ENCODE results near the gene FREY1. TPM values are rescaled to one million over a fixed set of nuclear protein-coding genes. Genes with fewer than 3 reads are reported as not detected.
"Not testable (repeated sequence)": the region's sequence is repeated elsewhere in the genome, so short reads cannot be mapped to it uniquely, and the experiment has no call there.

The FREY1 gene
- total RNA-seq, 1 donor from 2014 or later, result 0.29 TPM

DNA sequence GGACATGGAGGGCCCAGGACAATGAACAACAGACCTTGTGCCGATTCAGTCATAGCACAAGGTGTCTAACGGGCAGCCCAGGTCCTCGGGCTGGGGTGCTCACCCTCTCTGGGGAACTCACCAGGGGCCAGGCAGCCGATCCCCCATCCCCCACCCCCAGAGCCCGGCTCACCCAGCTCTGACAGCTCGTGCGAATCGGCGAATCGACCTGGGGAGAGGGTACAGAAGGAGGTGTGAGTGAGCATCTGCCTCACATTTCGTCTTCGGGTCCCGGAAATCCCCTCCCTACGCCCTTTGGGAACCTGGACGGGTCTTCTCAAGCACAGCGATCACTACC lies 10.2 kb upstream of the FREY1 start:
- DNase-seq (ENCODE audit: low read depth), result no peak

DNA sequence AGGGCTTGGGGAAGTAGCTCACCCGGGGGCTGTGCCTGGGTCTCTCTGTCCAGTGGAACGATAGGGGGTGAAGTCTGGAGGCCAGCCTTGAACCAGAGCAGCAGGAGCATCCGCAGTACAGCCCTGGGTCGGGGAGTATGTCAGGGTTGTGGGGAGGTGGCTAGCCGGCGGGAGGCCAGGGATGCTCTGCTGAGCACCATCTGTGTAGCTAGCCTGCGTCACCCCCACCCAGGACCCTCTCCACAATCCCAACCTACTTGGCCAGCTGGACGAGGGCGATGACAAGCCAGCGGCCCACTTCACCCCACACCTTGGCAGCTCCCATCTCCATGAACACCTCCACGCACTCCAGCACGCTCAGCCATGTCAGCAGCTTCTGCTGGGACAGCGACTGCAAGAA lies 8.4 kb upstream of the FREY1 start:
- no peak for DNase-seq (ENCODE audit: low read depth)

DNA sequence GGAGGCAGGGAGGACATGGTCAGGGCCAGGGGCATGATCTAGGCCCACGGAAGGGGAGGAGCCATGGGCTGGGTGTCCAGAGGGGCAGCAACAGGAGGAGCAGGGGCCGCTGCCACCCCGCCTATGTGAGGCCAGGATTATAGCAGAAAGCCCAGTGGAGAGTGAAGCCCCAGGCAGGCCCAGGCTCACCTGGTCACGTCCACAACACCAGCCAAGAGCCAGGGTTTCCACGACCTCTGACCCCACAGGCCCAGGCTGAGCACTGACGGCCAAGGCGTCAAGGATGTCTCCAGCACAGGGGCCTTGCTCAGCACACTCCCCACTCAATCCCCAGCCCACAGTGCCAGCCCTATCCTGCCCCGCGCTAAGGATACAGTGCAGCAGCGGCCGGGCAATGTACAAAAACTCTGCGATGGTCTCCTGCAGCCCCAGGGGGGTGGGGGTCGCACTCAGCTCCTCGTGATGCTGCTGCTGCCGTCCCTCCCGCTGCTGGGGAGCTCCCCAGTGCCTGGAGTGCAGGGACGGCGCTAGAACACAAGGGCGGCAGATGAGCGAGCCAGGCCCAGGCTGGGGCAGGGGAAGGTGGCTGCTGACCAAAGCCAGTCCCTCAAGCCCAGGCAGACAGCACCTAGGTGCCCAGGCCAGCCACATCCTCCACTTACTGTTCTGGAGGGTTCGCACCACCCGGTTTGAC lies 7.0 kb upstream of the FREY1 start:
- DNase-seq (ENCODE audit: low read depth), result no peak

DNA sequence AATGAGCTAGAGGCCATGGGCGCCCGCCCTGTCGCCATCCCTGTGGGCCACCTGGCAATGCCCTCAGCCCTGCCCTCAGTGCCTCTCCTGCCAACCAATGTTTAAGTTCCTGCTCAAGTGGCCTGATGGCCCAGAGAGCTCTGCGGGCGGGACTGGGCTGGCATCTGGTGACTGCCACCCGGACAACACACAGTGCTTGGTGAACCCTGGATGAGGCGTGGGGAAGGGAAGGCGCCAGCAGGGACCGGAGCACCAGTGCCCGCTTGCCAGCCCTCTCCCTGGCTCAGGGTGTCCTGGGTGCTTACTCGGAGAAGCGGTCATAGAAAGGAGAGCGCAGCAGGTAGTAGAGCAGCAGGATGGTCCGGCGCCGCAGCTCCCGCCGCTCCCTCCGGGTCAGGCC lies 6.4 kb upstream of the FREY1 start:
- DNase-seq (ENCODE audit: low read depth), result no peak

DNA sequence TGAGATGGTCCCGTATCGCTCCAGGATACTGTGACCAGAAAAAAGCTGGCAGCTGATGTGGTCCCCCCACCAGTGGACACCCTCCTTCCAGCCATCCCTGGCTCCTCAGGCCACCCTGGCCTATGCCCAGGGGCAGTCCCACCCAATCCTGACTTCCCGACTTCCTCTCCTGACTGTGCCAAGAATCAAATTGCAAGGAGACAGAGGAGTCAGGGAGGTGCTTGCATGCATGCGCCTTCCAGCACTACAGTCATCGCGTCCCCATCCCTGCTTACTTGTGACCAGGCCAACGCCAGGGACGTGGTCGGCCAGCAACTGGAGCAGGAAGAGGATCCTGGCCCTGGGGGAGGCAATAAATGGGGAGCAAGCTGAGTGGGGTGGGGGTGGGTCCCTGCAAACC lies 3.6 kb upstream of the FREY1 start:
- no peak for DNase-seq (ENCODE audit: low read depth)

DNA sequence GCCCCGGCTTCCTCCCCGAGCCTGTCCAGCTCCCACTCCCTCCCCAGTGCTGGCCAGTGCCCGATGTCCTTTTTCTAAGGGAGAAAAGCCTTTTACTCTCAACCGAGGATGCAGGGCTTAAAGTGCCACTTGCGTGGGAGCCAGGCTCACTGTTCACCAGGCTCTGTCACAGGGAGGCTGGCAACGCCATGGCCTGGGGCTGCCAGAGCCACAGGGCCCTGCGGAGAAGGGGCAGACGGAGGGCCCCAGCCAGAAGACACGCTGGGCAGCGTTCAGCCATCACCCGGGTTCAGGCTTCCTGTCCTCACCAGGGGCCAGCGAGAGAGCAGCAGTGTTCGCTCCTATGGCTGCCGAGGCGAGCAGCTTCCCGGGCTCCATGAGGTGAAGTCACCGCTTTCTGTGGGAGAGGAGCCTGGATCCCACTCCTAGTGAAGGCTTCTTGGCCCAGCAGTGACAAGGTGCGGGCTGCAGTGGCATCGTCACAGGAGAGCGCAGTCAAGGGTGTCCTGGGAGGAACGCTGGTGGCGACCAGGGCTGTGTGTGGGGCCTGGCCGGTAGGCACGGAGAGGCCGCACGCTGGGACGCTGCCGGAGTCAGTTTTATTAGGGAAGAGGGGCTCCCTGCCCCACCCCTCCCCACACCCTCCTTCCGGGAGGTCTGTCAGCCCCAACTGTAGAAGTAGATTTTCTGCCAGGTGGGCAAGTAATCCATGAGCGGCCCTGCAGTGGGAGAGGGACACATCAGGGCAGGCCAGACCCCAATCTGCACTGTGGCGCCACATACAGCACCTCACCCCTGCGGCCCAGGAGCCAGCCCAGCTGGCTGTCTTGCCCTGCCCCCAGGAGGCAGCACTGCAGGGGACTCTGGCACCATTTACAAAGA lies 2.8 kb upstream of the FREY1 start:
- DNase-seq (ENCODE audit: low read depth), result no peak

DNA sequence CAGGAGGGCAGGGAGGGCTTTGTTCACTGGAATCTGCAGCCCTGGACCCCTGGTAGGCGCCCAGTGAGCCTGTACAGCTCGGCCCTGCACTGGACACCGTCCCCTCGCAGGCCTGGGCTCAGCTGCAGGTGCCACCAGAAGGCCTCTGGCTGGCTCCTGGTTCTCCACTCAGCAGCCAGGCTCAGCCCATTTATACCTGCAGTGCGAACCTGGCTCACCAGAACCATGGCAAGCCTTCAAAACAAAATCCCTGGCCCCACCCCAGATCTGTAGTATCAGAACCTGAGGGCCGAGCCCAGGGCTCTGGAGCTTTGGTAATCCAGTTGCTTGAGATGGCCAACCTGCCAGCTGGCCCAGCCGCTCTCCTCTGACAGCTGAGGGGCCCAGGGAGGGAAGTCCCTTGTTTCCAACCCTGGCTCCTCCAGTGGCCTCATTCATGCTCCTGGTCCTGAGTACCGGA lies 870 bp upstream of the FREY1 start:
- DNase-seq (ENCODE audit: low read depth), result peak; percentile 45

DNA sequence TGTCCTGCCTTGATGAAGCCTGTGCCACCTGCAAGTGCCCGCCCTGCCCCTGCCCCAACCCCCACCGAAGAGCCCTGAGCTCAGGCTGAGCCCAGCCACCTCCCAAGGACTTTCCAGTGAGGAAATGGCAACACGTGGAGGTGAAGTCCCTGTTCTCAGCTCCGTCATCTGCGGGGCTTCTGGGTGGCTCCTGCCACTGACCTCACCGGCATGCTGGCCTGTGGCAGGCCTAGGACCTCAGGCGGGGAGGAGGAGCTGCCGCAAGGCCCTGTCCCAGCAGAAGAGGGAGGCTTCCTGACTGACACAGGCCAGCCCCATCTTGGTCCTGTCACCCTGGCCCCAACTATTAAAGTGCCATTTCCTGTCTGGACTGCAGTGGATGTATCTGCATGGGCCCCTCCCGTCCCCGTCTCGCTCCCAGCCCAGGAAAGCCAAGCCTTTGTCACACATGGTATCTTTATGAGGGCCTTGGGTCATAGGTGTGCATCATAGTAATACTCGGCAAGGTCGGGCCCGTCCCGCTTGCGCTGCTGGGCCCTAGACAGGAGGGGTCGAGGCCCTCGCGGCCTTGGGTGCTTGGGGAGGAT lies 882 bp downstream of the FREY1 start:
- no peak for DNase-seq (ENCODE audit: low read depth)

DNA sequence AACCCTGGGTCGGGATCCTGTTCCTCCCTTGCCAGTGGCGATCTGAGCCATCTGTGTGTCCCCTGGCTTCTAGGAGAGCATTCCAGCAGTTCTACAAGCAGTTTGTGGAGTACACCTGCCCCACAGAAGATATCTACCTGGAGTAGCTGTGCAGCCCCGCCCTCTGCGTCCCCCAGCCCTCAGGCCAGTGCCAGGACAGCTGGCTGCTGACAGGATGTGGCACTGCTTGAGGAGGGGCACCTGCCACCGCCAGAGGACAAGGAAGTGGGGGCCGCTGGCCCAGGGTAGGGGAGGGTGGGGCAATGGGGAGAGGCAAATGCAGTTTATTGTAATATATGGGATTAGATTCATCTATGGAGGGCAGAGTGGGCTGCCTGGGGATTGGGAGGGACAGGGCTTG lies 1.5 kb downstream of the FREY1 start:
- DNase-seq (ENCODE audit: low read depth), result not testable (repeated sequence)

DNA sequence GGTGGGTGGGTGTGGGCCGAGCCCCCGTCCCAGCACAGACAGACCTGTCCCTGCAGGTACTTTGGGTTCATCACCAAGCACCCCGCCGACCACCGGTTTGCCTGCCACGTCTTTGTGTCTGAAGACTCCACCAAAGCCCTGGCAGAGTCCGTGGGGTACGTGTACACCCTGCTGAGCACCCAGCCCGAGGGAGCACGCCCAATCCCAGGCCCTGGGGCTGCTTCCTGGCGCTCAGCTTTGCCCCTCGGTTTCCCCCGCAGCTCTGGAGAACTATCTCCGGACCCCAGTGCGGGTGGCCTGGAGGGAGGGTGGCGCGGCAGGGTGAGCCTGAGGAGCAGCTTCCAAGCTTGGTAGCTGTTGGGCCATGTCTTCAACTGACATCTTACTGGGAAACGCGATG lies 2.0 kb downstream of the FREY1 start:
- no peak for DNase-seq (ENCODE audit: low read depth)

DNA sequence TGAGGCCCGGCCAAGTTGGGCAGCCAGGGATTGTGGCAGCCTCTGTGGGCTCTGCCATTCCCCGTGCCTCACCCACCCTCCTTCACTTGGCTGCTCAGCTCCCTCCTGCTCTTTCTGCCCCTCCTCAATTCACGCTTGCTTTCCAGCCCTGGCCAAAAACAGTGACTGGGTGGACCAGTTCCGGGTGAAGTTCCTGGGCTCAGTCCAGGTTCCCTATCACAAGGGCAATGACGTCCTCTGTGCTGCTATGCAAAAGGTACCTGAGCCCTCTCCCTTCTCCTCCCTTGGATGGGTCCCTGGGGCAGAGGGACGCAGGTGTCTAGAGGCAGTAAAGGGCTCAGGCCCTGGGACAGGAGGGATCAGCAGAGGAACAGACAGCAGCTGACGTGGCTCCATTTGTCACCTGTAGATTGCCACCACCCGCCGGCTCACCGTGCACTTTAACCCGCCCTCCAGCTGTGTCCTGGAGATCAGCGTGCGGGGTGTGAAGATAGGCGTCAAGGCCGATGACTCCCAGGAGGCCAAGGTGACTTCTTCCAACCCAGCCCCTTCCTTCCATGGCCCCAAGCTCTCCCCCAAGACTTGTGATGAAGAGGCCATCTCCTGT lies 2.7 kb downstream of the FREY1 start:
- DNase-seq (ENCODE audit: low read depth), result no peak

DNA sequence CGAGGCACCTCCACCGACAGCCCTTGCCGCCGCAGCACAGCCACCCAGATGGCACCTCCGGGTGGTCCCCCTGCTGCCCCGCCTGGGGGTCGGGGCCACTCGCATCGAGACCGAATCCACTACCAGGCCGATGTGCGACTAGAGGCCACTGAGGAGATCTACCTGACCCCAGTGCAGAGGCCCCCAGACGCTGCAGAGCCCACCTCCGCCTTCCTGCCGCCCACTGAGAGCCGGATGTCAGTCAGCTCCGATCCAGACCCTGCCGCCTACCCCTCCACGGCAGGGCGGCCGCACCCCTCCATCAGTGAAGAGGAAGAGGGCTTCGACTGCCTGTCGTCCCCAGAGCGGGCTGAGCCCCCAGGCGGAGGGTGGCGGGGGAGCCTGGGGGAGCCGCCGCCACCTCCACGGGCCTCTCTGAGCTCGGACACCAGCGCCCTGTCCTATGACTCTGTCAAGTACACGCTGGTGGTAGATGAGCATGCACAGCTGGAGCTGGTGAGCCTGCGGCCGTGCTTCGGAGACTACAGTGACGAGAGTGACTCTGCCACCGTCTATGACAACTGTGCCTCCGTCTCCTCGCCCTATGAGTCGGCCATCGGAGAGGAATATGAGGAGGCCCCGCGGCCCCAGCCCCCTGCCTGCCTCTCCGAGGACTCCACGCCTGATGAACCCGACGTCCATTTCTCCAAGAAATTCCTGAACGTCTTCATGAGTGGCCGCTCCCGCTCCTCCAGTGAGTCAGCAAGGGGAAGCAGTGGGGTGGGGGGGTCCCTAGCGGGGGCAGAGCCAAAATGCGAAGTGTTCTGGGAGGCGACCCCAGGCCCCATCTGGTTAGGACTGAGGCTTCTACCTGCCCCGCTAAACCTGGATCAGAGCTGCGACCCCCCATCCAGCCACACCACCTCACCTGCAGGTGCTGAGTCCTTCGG lies 4.4 kb downstream of the FREY1 start:
- DNase-seq (ENCODE audit: low read depth), result no peak

DNA sequence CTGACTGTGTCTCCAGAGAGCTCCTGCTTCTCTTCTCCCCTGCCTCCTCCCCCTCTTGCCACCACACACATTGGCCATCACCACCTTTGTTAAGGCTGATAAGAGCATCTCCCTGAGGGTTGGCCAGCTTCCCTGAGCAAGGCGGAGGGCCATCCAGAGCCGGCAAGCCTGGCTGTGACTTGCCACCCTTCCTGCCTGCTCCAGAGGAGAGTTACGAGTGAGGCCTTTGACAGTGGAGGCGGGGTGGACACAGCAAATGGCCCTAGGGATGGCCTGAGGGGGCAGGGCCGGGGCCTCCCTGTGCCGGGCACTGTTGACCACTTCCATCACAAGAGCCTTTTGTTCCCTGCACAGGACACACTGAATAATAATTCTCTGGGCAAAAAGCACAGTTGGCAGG lies 5.4 kb downstream of the FREY1 start:
- DNase-seq (ENCODE audit: low read depth), result no peak

DNA sequence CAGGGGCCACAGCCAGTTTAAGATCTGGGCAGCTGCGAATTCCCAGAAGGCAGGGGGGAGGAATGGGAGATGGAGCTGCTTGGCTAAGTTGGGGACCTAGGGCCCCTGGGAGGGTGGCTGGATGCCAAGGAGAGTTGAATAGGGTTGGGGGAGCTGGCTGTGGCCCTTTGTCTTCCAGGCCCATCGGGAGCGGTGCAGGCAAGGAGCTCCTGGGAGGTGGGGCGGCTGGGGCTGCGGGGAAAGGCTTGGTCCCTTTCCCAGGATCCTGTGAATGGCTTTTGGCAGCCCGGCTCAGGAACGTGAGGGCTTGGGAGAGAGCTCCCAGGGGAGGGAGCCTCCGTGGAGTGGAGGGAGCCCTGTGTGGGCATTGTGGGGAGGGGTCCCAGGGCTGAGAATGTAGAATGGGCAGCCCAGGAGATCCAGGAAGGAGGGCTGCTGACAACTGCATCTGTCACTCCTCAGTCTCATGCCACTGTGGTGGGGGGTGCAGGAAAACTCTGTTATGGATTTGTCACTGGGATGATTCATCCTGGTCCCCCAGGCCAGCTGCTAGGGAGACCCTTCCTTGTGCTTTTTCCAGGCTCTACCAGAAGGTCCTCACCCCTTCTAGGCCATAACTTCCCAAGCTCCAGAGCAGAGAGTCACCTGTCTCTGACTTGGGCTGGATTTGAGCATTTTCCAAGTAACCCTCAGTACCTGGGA lies 6.0 kb downstream of the FREY1 start:
- no peak for DNase-seq (ENCODE audit: low read depth)

DNA sequence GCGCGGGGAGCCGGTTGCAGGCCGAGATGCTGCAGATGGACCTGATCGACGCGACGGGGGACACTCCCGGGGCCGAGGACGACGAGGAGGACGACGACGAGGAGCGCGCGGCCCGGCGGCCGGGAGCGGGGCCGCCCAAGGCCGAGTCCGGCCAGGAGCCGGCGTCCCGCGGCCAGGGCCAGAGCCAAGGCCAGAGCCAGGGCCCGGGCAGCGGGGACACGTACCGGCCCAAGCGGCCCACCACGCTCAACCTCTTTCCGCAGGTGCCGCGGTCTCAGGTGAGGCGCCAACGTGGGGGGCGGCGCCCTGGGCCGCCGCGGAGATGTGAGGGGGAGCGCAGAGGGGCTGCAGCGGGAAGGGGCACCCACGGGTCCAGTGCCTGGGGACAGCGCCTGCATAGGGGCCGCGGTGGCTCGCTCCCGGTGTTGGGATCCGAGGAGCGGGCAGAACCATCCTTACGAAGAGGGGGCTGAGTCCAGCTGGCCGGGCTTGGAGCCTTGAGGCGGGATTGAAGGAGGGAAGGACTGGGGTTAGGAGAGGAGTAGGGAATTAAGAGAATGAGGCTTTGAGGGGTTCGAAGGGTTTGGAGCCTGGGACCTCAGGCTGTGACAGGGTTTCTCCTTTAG lies 6.8 kb downstream of the FREY1 start:
- not testable (repeated sequence) for DNase-seq (ENCODE audit: low read depth)

DNA sequence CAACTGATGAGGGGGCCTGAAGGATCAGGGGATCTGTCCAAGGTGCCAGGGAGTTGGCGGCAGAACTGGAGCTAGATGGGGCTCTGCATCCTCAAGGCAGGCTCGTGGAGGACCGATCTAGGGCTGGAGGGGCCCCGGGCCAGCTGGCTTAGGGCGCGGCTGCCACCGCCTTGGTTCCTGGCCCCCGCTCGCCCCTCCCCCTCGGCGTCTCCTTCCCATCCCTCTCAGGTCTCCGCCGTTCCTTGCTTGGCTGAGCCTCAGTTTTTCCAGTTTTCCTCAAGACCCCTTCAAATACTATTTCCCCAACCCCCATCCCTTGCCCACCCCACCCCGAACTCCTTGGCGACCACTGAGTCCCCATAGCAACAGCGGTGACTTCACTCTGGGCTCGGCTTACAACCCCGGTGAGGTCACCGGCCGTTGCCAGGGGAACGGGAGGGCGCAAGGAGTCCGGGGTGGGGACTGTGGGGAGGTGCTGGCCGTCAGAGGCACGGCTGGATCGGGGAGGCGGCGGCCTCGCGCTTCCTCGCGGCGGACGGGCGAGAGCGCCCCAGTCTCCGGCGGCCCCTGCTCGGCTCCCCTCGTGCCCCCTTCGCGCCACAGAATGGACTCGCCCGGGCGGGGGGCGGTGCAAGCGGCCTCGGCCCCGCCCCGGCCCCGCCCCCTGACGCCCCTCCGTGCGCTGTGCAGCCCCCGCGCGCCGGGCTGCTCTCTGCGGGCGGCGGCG lies 7.5 kb downstream of the FREY1 start:
- DNase-seq (ENCODE audit: low read depth), result peak; percentile 83

DNA sequence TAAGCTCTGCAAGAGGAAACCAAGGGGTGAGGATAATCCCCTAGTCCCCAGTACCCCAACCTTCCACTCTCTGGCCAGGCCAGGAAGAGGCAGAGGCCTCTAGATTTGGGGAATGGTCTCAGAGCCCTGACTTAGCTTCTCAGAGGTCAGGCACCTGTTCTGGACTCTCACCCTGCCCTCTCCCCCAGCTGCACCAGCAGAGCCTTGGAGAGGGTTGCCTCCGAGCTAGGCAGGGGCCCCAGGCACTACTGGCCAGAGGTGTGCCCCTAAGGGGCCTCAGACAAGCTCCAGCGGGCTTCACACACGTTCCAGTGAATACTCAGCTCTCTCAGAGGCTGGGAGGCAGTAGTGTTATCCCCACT lies 8.0 kb downstream of the FREY1 start:
- DNase-seq (ENCODE audit: low read depth), result no peak

DNA sequence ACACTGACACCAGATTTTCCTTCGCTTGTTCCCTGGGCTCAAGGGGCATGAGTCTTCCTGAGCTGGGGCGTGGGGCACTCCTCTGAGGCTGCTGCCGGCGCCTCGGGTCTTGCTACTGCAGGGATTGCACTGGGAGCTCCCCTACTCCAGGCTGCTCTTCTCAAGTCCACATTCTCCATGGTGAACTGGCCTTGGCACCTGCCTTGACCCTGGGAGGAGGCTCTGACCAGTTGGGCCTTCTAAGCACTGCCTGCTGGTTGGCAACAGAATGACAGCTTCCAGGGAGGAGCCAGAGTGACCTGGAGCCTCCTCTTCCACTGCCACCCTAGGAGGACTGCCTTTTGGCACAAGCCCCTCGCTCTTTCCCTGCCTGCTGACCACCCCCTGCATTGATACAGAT lies 9.5 kb downstream of the FREY1 start:
- DNase-seq (ENCODE audit: low read depth), result no peak

DNA sequence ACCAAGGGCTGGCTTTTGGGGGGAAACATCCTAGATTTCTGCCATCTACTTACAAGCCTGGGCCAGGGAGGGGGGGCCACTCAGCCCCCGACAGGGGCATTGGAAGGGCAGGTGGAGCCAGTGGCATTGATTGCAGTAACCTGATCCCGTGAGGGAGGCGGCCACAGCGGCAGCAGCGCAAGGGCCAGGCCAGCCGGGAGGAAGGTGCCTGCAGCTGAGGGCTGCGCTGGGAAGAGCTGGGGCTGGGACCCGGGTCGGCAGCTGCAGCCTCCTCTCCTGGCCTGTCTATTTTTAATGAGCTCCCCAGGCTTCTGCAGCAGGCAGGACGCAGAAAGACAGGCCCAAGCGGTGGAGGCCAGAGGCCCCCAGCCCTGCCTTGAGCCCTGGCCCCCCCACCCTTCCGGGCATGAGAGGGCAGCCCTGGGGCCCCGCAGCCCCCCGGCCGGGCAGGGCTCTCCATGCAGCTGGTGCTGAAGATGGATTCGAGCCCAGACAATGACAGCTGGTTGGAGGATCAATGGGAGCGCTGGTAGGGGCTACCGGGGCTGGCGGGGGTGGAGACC lies 10.6 kb downstream of the FREY1 start:
- DNase-seq (ENCODE audit: low read depth), result peak; percentile 79
